ENCODE measurements around the gene SMG6.
"Not testable (repeated sequence)": the region's sequence is repeated elsewhere in the genome, so short reads cannot be mapped to it uniquely, and the experiment has no call there.

Gene SMG6

GRCh38 chr17:2263183-2264066, 40.2 kb downstream of the SMG6 start:
- H3K4me3 ChIP-seq (ENCODE audit: low read length), result no peak overlapping the region
- TF ChIP-seq CTCF (conservative IDR thresholded peaks at IDR 0.05; ENCODE audit: low read depth, low read length), result no peak
- DNase-seq (ENCODE audit: low read depth), result no peak

GRCh38 chr17:2262135-2262587, 41.4 kb downstream of the SMG6 start:
- no peak for DNase-seq (ENCODE audit: low read depth)
- TF ChIP-seq CTCF (conservative IDR thresholded peaks at IDR 0.05; ENCODE audit: low read depth, low read length), result no peak

GRCh38 chr17:2259769-2260536, 43.6 kb downstream of the SMG6 start:
- no peak for DNase-seq (ENCODE audit: low read depth)
- TF ChIP-seq CTCF (conservative IDR thresholded peaks at IDR 0.05; ENCODE audit: low read depth, low read length), result no peak

More at GRCh38 chr17:2262135-2262587, 41.4 kb downstream of the SMG6 start:
- H3K4me3 ChIP-seq (ENCODE audit: low read length), result no peak overlapping the region

GRCh38 chr17:2258830-2259229, 44.8 kb downstream of the SMG6 start:
- DNase-seq (ENCODE audit: low read depth); H3K4me3 ChIP-seq (ENCODE audit: low read length): not testable (repeated sequence)

More at GRCh38 chr17:2259769-2260536, 43.6 kb downstream of the SMG6 start:
- no peak overlapping the region for H3K4me3 ChIP-seq (ENCODE audit: low read length)

- H3K4me3 ChIP-seq (ENCODE audit: low read length), result no peak overlapping the region
- DNase-seq (ENCODE audit: low read depth), result no peak
- TF ChIP-seq CTCF (conservative IDR thresholded peaks at IDR 0.05; ENCODE audit: low read depth, low read length), result no peak
These were observed 49.7 kb downstream of the SMG6 start for GRCh38 chr17:2253768-2254406.

- DNase-seq (ENCODE audit: low read depth), result no peak
- no peak for TF ChIP-seq CTCF (conservative IDR thresholded peaks at IDR 0.05; ENCODE audit: low read depth, low read length)
These were observed 50.2 kb downstream of the SMG6 start for GRCh38 chr17:2253362-2253761.

GRCh38 chr17:2251098-2251497, 52.5 kb downstream of the SMG6 start:
- H3K4me3 ChIP-seq (ENCODE audit: low read length), result no peak overlapping the region
- no peak for TF ChIP-seq CTCF (conservative IDR thresholded peaks at IDR 0.05; ENCODE audit: low read depth, low read length)
- DNase-seq (ENCODE audit: low read depth), result no peak

More at GRCh38 chr17:2253362-2253761, 50.2 kb downstream of the SMG6 start:
- no peak overlapping the region for H3K4me3 ChIP-seq (ENCODE audit: low read length)

Data from retinal pigment epithelial cell (primary cell).